Heart left ventricle (tissue), 13 donors: Measurements from ENCODE around the gene DMRTB1.

Experiments
- CTCF ChIP-seq, 12 donors: fragments of 200-600 bp; sonication (generic) in 4 of 12; IDR thresholded peaks; one replicate each; pipeline versions ENCODE4 v1.5.0 to v1.8.0; 2018 to 2022; ENCODE audit warnings: antibody characterized with exemption in 12 of 12, mild to moderate bottlenecking in 5 of 12
- POLR2A ChIP-seq, 2 donors: fragments of 450-650 bp; IDR thresholded peaks; one replicate each; pipeline ENCODE4 v1.6.1; 2017; ENCODE audit warnings: antibody characterized with exemption in 2 of 2, mild to moderate bottlenecking in 2 of 2, moderate library complexity in 2 of 2
- donor health status: ischemic (EF 13 %, LVEDD 7.1; RV severe dilation, severe dysfunction).
- donor health status: DM: no; HTN: yes; CAD: no.
- donor health status: DM: no; HTN: no; CAD: no.
- donor health status: ischemic (EF 25% LVEDD 6.9; RV normal size, moderate dysfunction).
- donor health status: ischemic (EF 25% LVEDD 5.7; RV mildly dilated, moderate dysfunction).
- donor health status: ischemic (EF 35%, LVEDD 5.7; RV mildly dilated, moderate dysfunction).
- donor health status: nonischemic (EF 11% LVEDD 7.7; RV severe dilation, severe dysfunction).
- donor health status: DM: yes; HTN: yes; CAD: no.
- donor health status: PGD.
- donor health status: ischemic (EF 29% LVEDD 5.4; RV normal size, mild dysfunction).
- donor health status: nonischemic (EF 23%, LVEDD 6.1; RV moderate dilation, normal function).

- no peak for TF ChIP-seq CTCF (IDR thresholded peaks at IDR 0.05)
- no peak for TF ChIP-seq POLR2A (IDR thresholded peaks at IDR 0.05)
Measured at GRCh38 chr1:53446051-53446450, 13.1 kb upstream of the DMRTB1 start.
